HepG2 (cell line): ENCODE data around the gene PRRT2. TPM values are rescaled to one million over a fixed set of nuclear protein-coding genes. Genes with fewer than 3 reads are reported as not detected.

Source experiments
- ARID2 ChIP-seq: sonication (generic); formaldehyde crosslinking; IDR thresholded peaks from 2 replicates; pipeline ENCODE4 v1.8.1; 2022; ENCODE audit warnings: mild to moderate bottlenecking, missing genetic modification reagents, borderline replicate concordance
- ATF7-NPFF ChIP-seq: sonication (generic); formaldehyde crosslinking; IDR thresholded peaks from 2 replicates; pipeline ENCODE4 v1.8.1; 2023; ENCODE audit warnings: mild to moderate bottlenecking, low read depth, missing genetic modification reagents, moderate library complexity
- CENPBD1 ChIP-seq: sonication (generic); formaldehyde crosslinking; IDR thresholded peaks from 2 replicates; pipeline ENCODE4 v1.8.0; 2022; ENCODE audit warnings: missing genetic modification reagents, low read depth, mild to moderate bottlenecking, borderline replicate concordance
- E2F5 ChIP-seq: sonication (generic); formaldehyde crosslinking; conservative IDR thresholded peaks from 2 replicates; pipeline ENCODE4 v1.4.0; 2020; ENCODE audit warnings: missing genetic modification reagents
- KLF15 ChIP-seq: sonication (generic); formaldehyde crosslinking; IDR thresholded peaks from 2 replicates; pipeline ENCODE4 v1.8.1; 2023; ENCODE audit warnings: borderline replicate concordance, mild to moderate bottlenecking, inconsistent platforms, missing genetic modification reagents, mixed read lengths
- NFE2L2 ChIP-seq: fragments of 150-350 bp; IDR thresholded peaks from 2 replicates; pipeline ENCODE4 v1.6.1; 2014; ENCODE audit warnings: low read length
- THAP11 ChIP-seq: IDR thresholded peaks from 2 replicates; pipeline ENCODE4 v1.6.1; 2016; ENCODE audit warnings: missing biosample characterization, missing genetic modification reagents
- TMF1 ChIP-seq: sonication (generic); formaldehyde crosslinking; IDR thresholded peaks from 2 replicates; pipeline ENCODE4 v1.8.1; 2022; ENCODE audit warnings: low read depth, missing genetic modification reagents
- ZFP91 ChIP-seq: sonication (generic); formaldehyde crosslinking; IDR thresholded peaks from 2 replicates; pipeline ENCODE4 v1.9.0; 2022; ENCODE audit warnings: missing genetic modification reagents, mild to moderate bottlenecking, borderline replicate concordance
- ZNF205 ChIP-seq: IDR thresholded peaks from 2 replicates; pipeline ENCODE4 v1.6.1; 2018; ENCODE audit warnings: missing biosample characterization, missing genetic modification reagents
- ZNF264 ChIP-seq: sonication (generic); formaldehyde crosslinking; IDR thresholded peaks from 2 replicates; pipeline ENCODE4 v1.4.0; 2020; ENCODE audit warnings: missing genetic modification reagents
- ZNF441 ChIP-seq: sonication (generic); formaldehyde crosslinking; IDR thresholded peaks from 2 replicates; pipeline ENCODE4 v1.7.0; 2021; ENCODE audit warnings: missing genetic modification reagents, borderline replicate concordance
- ZNF703 ChIP-seq: sonication (generic); formaldehyde crosslinking; IDR thresholded peaks from 2 replicates; pipeline ENCODE4 v1.5.1; 2020; ENCODE audit warnings: missing genetic modification reagents, mild to moderate bottlenecking, moderate library complexity, borderline replicate concordance
- ZNF704 ChIP-seq: sonication (generic); formaldehyde crosslinking; IDR thresholded peaks from 2 replicates; pipeline ENCODE4 v1.8.1; 2023; ENCODE audit warnings: mild to moderate bottlenecking, inconsistent platforms, moderate library complexity, missing genetic modification reagents, borderline replicate concordance
- ZNF709 ChIP-seq: sonication (generic); formaldehyde crosslinking; IDR thresholded peaks from 2 replicates; pipeline ENCODE4 v1.5.0; 2020; ENCODE audit warnings: mild to moderate bottlenecking, missing genetic modification reagents
- ZNF883 ChIP-seq: sonication (generic); formaldehyde crosslinking; IDR thresholded peaks from 2 replicates; pipeline ENCODE4 v1.5.1; 2020; ENCODE audit warnings: mild to moderate bottlenecking, missing genetic modification reagents; ENCODE audit errors: not compliant biosample characterization
- polyA plus RNA-seq, 8 experiments: library from polyadenylated mRNA; depleted of rRNA in 3 of 8; stranded (reverse) in 7 of 8; unstranded in 1 of 8; fragments of >200 nt; fragmentation: Illumina TruSeq in 4 of 8; extraction: Trizol in 4 of 8; gene quantifications; 2 replicates each; pipeline versions ENCODE4 v1.2.1 to v1.2.3, GENCODE V29; 2011 to 2016; ENCODE audit warnings: low read depth in 4 of 8, missing spikeins in 1 of 8, mixed read lengths in 1 of 8; ENCODE audit not compliant: insufficient read depth in 1 of 8
- total RNA-seq, 5 experiments: library from RNA; depleted of rRNA; stranded (reverse); fragments of >200 nt; fragmentation: Illumina TruSeq; extraction: Trizol; gene quantifications; 2 replicates each; pipeline ENCODE4 v1.2.3, GENCODE V29; 2016; ENCODE audit warnings: low read depth in 1 of 5
- TF ChIP-seq, protein P1 (sequence below), 2 experiments: fragments of 450-650 bp in 1 of 2; sonication (generic) in 1 of 2; formaldehyde crosslinking; IDR thresholded peaks; 2 replicates each; pipeline versions ENCODE4 v1.5.0 to v1.8.0; 2020 to 2022; ENCODE audit warnings: mild to moderate bottlenecking in 1 of 2, missing genetic modification reagents in 1 of 2
- TF ChIP-seq, protein P2 (sequence below): fragments of 450-650 bp; IDR thresholded peaks from 2 replicates; pipeline ENCODE4 v1.6.1; 2017
- TF ChIP-seq, protein P3 (sequence below): sonication (generic); formaldehyde crosslinking; IDR thresholded peaks from 2 replicates; pipeline ENCODE4 v1.4.0; 2020; ENCODE audit warnings: missing genetic modification reagents

PRRT2 gene
- total and polyA plus RNA-seq, 2 of the 13 experiments (the other 11 are each of a cell fraction or from before 2014, with no cell fraction given): 0.51 to 1.1 TPM

DNA sequence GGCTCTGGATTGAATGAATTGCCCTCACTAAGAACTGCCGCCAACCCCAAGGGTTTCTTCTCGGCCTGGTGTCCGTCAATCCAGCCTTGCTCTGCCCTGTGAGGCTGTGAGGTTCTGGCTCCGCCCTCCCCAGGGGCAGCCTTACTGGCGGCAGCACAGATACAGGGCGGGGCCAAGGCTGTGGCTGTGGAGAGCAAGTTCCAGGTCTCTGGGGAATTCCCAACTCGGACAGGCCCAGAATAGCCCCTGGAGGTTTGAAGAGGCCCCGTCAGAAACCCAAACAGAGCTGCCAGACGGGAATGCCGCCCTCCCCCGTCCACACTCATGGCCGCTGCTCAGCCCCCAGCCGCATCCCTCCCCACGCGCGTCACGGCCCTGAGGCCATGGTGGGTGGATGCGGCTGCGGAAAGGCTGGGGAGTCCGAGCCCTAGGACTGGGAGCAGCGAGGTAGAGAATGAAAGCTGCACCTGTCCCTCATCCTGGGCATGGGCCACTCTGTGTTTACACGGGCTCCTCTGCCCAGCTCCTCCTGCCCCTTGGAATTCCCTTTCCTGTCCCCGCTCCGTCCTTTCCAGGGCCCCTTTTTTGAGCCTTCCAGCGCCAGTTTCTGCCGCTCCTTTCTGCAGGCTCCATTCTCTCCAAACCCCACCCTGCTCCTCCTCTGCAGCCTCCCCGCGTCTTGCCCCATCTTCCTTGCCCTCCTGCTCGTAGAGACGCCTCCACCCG, 660 bp upstream of the PRRT2 start (continued):
- TF ChIP-seq TMF1 (CRISPR knock-in tag): no peak
- TF ChIP-seq ZNF709 (CRISPR knock-in tag): no peak
- no peak for TF ChIP-seq CENPBD1
- no peak for TF ChIP-seq ZNF205 (CRISPR knock-in tag)
- 0 out of 2 replicates have a peak, but pooled peaks have one; percentile 23 for TF ChIP-seq ZNF264 (CRISPR knock-in tag)
- TF ChIP-seq, protein P1, sequence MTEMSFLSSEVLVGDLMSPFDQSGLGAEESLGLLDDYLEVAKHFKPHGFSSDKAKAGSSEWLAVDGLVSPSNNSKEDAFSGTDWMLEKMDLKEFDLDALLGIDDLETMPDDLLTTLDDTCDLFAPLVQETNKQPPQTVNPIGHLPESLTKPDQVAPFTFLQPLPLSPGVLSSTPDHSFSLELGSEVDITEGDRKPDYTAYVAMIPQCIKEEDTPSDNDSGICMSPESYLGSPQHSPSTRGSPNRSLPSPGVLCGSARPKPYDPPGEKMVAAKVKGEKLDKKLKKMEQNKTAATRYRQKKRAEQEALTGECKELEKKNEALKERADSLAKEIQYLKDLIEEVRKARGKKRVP (CRISPR knock-in tag; IDR thresholded peaks at IDR 0.05): no peak
- TF ChIP-seq ZNF883 (CRISPR knock-in tag): peak; percentile 76
- TF ChIP-seq, protein P2, sequence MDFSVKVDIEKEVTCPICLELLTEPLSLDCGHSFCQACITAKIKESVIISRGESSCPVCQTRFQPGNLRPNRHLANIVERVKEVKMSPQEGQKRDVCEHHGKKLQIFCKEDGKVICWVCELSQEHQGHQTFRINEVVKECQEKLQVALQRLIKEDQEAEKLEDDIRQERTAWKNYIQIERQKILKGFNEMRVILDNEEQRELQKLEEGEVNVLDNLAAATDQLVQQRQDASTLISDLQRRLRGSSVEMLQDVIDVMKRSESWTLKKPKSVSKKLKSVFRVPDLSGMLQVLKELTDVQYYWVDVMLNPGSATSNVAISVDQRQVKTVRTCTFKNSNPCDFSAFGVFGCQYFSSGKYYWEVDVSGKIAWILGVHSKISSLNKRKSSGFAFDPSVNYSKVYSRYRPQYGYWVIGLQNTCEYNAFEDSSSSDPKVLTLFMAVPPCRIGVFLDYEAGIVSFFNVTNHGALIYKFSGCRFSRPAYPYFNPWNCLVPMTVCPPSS: no peak
- TF ChIP-seq ZNF441: no peak
- no peak for TF ChIP-seq THAP11 (CRISPR knock-in tag)
- TF ChIP-seq ATF7-NPFF (CRISPR knock-in tag): peak; percentile 26
- TF ChIP-seq ARID2 (CRISPR knock-in tag): no peak
- TF ChIP-seq ZNF703 (CRISPR knock-in tag): peak; percentile 36; the same call in 1 of the 2 replicates
- no peak for TF ChIP-seq NFE2L2
- TF ChIP-seq E2F5 (CRISPR knock-in tag): no peak
- TF ChIP-seq, protein P3, sequence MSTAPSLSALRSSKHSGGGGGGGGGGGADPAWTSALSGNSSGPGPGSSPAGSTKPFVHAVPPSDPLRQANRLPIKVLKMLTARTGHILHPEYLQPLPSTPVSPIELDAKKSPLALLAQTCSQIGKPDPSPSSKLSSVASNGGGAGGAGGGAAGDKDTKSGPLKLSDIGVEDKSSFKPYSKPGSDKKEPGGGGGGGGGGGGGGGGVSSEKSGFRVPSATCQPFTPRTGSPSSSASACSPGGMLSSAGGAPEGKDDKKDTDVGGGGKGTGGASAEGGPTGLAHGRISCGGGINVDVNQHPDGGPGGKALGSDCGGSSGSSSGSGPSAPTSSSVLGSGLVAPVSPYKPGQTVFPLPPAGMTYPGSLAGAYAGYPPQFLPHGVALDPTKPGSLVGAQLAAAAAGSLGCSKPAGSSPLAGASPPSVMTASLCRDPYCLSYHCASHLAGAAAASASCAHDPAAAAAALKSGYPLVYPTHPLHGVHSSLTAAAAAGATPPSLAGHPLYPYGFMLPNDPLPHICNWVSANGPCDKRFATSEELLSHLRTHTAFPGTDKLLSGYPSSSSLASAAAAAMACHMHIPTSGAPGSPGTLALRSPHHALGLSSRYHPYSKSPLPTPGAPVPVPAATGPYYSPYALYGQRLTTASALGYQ: peak; percentile 76; the same call in 1 of the 2 replicates
- peak; percentile 30; the same call in 1 of the 2 replicates for TF ChIP-seq KLF15 (CRISPR knock-in tag)
- peak; percentile 47; the same call in 1 of the 2 replicates for TF ChIP-seq ZNF704 (CRISPR knock-in tag)
- TF ChIP-seq ZFP91: peak; percentile 83; the same call in 1 of the 2 replicates
